Endothelial cell (in vitro differentiated cells): ENCODE data around the gene UPF1. TPM values are rescaled to one million over a fixed set of nuclear protein-coding genes. Genes with fewer than 3 reads are reported as not detected.
"Not testable (repeated sequence)": the region's sequence is repeated elsewhere in the genome, so short reads cannot be mapped to it uniquely, and the experiment has no call there.

Source experiments
- DNase-seq: peaks from one replicate; pipeline ENCODE4 v3.0.0; 2021; ENCODE audit warnings: low spot score
- H3K27ac Mint-ChIP-seq: one replicate; pipeline ENCODE4 v1.8.0; 2021; ENCODE audit warnings: mixed read lengths, inconsistent platforms; ENCODE audit not compliant: unreplicated experiment
- H3K27me3 Mint-ChIP-seq: one replicate; pipeline ENCODE4 v1.8.0; 2021; ENCODE audit warnings: mild to moderate bottlenecking, moderate library complexity, mixed read lengths, inconsistent platforms; ENCODE audit not compliant: unreplicated experiment
- H3K36me3 Mint-ChIP-seq: one replicate; pipeline ENCODE4 v1.8.0; 2021; ENCODE audit warnings: mild to moderate bottlenecking, low read depth, mixed read lengths, inconsistent platforms; ENCODE audit not compliant: unreplicated experiment
- H3K4me1 Mint-ChIP-seq: one replicate; pipeline ENCODE4 v1.8.0; 2021; ENCODE audit warnings: mild to moderate bottlenecking, mixed read lengths, inconsistent platforms; ENCODE audit not compliant: unreplicated experiment
- H3K4me3 Mint-ChIP-seq: one replicate; pipeline ENCODE4 v1.8.0; 2021; ENCODE audit warnings: mild to moderate bottlenecking, mixed read lengths, inconsistent platforms; ENCODE audit not compliant: unreplicated experiment
- H3K9me3 Mint-ChIP-seq: one replicate; pipeline ENCODE4 v1.8.0; 2021; ENCODE audit warnings: mixed read lengths, inconsistent platforms; ENCODE audit not compliant: unreplicated experiment
- total RNA-seq: library from RNA; stranded (reverse); fragmentation: NEBNext Ultra II Directional; extraction: Animal tissue kit (Norgen Biotek cat#: 25700); gene quantifications from one replicate; pipeline ENCODE4 v1.2.1, GENCODE V29; 2021; ENCODE audit not compliant: unreplicated experiment
- TF ChIP-seq, protein P1 (sequence below): fragments of 200-600 bp; sonication (generic); IDR thresholded peaks from one replicate; pipeline ENCODE4 v1.5.0; 2021; ENCODE audit warnings: antibody characterized with exemption; ENCODE audit not compliant: unreplicated experiment

UPF1 gene
- total RNA-seq, 1 donor from 2014 or later, result 69.8 TPM

- Mint-ChIP-seq H3K4me1 (no peaks in the 10 kb centered on the region), H3K36me3 (peaks cover 26% of the 10 kb centered on the region), H3K4me3 (no peak overlapping the region), H3K27ac (no peak overlapping the region), H3K9me3 (no peaks in the 10 kb centered on the region), H3K27me3 (peaks cover 13% of the 10 kb centered on the region)
- TF ChIP-seq, protein P1, sequence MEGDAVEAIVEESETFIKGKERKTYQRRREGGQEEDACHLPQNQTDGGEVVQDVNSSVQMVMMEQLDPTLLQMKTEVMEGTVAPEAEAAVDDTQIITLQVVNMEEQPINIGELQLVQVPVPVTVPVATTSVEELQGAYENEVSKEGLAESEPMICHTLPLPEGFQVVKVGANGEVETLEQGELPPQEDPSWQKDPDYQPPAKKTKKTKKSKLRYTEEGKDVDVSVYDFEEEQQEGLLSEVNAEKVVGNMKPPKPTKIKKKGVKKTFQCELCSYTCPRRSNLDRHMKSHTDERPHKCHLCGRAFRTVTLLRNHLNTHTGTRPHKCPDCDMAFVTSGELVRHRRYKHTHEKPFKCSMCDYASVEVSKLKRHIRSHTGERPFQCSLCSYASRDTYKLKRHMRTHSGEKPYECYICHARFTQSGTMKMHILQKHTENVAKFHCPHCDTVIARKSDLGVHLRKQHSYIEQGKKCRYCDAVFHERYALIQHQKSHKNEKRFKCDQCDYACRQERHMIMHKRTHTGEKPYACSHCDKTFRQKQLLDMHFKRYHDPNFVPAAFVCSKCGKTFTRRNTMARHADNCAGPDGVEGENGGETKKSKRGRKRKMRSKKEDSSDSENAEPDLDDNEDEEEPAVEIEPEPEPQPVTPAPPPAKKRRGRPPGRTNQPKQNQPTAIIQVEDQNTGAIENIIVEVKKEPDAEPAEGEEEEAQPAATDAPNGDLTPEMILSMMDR, result no peak
- DNase-seq, result no peak
These were observed 69.1 kb downstream of the UPF1 start for GRCh38 chr19:18900700-18901481.

GRCh38 chr19:18901491-18901890 is 69.7 kb downstream of the UPF1 start:
- H3K27ac Mint-ChIP-seq, result no peak overlapping the region
- H3K36me3 Mint-ChIP-seq, result peaks cover 26% of the 10 kb centered on the region
- no peaks in the 10 kb centered on the region for H3K4me1 Mint-ChIP-seq
- DNase-seq, result no peak
- H3K9me3 Mint-ChIP-seq, result no peaks in the 10 kb centered on the region
- peaks cover 11% of the 10 kb centered on the region for H3K27me3 Mint-ChIP-seq
- TF ChIP-seq, protein P1, result no peak
- no peak overlapping the region for H3K4me3 Mint-ChIP-seq

DNA sequence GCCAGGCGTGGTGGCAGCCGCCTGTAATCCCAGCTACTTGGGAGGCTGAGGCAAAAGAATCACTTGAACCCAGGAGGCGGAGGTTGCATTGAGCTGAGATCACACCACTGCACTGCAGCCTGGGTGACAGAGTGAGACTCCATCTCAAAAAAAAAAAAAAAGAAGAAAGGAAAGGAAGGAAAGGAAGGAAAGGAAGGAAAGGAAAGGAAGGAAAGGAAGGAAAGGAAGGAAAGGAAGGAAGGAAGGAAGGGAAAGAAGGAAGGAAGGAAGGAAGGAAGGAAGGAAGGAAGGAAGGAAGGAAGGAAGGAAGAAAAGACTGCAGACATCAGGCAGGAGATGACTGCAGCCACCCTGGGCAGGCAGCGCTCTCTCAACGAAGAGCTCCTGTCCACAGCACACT is 70.8 kb downstream of the UPF1 start:
- not testable (repeated sequence) for H3K9me3 Mint-ChIP-seq, H3K4me3 Mint-ChIP-seq, H3K4me1 Mint-ChIP-seq, H3K27me3 Mint-ChIP-seq, H3K27ac Mint-ChIP-seq, DNase-seq
- H3K36me3 Mint-ChIP-seq, result peaks cover 22% of the 10 kb centered on the region

DNA sequence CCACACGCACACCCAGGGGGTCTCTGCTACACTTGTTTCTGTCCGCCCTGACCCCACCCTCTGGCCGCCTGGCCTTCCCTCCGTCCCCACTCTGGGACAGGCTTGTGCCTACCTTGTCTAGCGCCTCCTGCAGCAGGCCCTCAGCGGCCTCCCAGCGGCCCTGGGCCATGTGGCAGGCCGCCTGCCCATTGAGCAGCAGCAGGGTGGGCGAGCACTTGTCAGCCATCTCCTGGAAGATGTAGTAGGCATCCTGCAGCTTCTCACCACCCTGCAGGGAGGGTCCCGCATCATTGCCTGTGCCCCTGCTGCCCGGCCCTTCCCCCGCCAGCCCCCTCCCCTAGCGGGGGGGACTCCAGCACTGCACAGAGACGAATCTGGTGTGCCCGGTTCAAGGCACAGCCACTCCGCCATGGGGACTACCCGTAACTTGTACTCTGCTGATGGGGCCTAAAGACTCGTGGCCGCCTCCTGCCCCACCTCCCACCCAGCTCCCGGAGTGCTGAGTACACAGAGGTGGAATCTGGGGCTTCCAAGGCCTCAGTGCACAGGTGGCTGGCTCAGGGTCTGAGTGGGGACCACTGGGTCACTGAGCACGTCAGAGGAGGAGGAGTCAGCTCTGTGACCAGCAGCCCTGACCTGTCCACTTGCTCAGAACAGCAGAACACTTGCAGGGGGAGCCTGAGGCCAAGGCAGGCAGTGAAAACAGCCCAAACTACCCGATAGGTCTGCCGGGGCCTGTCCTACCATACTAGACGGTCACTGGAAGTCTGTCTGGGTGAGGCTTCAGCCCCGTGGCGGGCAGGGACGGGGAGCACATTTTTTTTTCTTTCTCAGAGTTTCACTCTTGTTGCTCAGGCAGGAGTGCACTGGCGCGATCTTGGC is 71.6 kb downstream of the UPF1 start:
- Mint-ChIP-seq H3K36me3 (peaks cover 20% of the 10 kb centered on the region), H3K9me3 (no peaks in the 10 kb centered on the region), H3K27me3 (peaks cover 4% of the 10 kb centered on the region), H3K27ac (no peak overlapping the region), H3K4me1 (no peaks in the 10 kb centered on the region), H3K4me3 (no peak overlapping the region)
- no peak for DNase-seq
- TF ChIP-seq, protein P1, result no peak

GRCh38 chr19:18904334-18905057 is 72.7 kb downstream of the UPF1 start:
- no peaks in the 10 kb centered on the region for H3K4me1 Mint-ChIP-seq
- H3K36me3 Mint-ChIP-seq, result peaks cover 22% of the 10 kb centered on the region
- no peak overlapping the region for H3K27ac Mint-ChIP-seq
- H3K9me3 Mint-ChIP-seq, result no peaks in the 10 kb centered on the region
- DNase-seq, result no peak
- TF ChIP-seq, protein P1, result no peak
- H3K27me3 Mint-ChIP-seq, result peaks cover 4% of the 10 kb centered on the region
- H3K4me3 Mint-ChIP-seq, result no peak overlapping the region
